OCI-LY3 (cell line): Measurements from ENCODE around the gene RPUSD4.

Experiments used
- CTCF ChIP-seq: fragments of 200-600, 300-600 bp; sonication (generic); IDR thresholded peaks from 2 replicates; pipeline ENCODE4 v1.5.1; 2014; ENCODE audit warnings: antibody characterized with exemption, low read length, low read depth
- EZH2phosphoT487 ChIP-seq: fragments of 200-600 bp; shearing (Covaris generic); IDR thresholded peaks from 2 replicates; pipeline ENCODE4 v1.6.1; 2018; ENCODE audit warnings: antibody characterized with exemption, mixed run types, low read depth

- TF ChIP-seq CTCF (no peak), EZH2phosphoT487 (no peak)
Observed at GRCh38 chr11:126164781-126165180, 46.7 kb downstream of the RPUSD4 start.
